ENCODE data around the gene USP40. TPM values are rescaled to one million over a fixed set of nuclear protein-coding genes. Genes with fewer than 3 reads are reported as not detected.

USP40 gene
- total and polyA plus RNA-seq, 2 of the 8 experiments (the other 6 are each of a cell fraction or from before 2014, with no cell fraction given), result 12.0 to 15.7 TPM

DNA sequence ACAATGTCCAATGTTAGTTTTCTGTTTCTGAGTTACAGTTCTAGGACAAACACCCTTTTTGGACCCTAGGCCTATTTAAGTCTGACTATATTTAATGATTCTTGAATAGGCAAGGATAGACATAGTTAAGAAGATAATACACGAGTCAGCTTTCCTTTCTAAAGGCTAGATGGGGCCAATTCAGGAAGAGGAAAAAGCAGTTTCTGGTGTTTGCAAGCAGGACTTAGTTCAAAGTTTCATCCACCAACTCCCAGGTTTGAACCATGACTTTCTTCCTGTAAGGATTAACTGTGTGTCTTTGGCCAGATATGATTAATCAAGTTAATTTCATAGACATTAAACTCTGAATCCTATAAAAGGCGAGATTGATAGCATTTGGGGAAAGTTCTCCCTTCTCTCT, 66.7 kb downstream of the USP40 start (continued):
- TF ChIP-seq, protein P1, sequence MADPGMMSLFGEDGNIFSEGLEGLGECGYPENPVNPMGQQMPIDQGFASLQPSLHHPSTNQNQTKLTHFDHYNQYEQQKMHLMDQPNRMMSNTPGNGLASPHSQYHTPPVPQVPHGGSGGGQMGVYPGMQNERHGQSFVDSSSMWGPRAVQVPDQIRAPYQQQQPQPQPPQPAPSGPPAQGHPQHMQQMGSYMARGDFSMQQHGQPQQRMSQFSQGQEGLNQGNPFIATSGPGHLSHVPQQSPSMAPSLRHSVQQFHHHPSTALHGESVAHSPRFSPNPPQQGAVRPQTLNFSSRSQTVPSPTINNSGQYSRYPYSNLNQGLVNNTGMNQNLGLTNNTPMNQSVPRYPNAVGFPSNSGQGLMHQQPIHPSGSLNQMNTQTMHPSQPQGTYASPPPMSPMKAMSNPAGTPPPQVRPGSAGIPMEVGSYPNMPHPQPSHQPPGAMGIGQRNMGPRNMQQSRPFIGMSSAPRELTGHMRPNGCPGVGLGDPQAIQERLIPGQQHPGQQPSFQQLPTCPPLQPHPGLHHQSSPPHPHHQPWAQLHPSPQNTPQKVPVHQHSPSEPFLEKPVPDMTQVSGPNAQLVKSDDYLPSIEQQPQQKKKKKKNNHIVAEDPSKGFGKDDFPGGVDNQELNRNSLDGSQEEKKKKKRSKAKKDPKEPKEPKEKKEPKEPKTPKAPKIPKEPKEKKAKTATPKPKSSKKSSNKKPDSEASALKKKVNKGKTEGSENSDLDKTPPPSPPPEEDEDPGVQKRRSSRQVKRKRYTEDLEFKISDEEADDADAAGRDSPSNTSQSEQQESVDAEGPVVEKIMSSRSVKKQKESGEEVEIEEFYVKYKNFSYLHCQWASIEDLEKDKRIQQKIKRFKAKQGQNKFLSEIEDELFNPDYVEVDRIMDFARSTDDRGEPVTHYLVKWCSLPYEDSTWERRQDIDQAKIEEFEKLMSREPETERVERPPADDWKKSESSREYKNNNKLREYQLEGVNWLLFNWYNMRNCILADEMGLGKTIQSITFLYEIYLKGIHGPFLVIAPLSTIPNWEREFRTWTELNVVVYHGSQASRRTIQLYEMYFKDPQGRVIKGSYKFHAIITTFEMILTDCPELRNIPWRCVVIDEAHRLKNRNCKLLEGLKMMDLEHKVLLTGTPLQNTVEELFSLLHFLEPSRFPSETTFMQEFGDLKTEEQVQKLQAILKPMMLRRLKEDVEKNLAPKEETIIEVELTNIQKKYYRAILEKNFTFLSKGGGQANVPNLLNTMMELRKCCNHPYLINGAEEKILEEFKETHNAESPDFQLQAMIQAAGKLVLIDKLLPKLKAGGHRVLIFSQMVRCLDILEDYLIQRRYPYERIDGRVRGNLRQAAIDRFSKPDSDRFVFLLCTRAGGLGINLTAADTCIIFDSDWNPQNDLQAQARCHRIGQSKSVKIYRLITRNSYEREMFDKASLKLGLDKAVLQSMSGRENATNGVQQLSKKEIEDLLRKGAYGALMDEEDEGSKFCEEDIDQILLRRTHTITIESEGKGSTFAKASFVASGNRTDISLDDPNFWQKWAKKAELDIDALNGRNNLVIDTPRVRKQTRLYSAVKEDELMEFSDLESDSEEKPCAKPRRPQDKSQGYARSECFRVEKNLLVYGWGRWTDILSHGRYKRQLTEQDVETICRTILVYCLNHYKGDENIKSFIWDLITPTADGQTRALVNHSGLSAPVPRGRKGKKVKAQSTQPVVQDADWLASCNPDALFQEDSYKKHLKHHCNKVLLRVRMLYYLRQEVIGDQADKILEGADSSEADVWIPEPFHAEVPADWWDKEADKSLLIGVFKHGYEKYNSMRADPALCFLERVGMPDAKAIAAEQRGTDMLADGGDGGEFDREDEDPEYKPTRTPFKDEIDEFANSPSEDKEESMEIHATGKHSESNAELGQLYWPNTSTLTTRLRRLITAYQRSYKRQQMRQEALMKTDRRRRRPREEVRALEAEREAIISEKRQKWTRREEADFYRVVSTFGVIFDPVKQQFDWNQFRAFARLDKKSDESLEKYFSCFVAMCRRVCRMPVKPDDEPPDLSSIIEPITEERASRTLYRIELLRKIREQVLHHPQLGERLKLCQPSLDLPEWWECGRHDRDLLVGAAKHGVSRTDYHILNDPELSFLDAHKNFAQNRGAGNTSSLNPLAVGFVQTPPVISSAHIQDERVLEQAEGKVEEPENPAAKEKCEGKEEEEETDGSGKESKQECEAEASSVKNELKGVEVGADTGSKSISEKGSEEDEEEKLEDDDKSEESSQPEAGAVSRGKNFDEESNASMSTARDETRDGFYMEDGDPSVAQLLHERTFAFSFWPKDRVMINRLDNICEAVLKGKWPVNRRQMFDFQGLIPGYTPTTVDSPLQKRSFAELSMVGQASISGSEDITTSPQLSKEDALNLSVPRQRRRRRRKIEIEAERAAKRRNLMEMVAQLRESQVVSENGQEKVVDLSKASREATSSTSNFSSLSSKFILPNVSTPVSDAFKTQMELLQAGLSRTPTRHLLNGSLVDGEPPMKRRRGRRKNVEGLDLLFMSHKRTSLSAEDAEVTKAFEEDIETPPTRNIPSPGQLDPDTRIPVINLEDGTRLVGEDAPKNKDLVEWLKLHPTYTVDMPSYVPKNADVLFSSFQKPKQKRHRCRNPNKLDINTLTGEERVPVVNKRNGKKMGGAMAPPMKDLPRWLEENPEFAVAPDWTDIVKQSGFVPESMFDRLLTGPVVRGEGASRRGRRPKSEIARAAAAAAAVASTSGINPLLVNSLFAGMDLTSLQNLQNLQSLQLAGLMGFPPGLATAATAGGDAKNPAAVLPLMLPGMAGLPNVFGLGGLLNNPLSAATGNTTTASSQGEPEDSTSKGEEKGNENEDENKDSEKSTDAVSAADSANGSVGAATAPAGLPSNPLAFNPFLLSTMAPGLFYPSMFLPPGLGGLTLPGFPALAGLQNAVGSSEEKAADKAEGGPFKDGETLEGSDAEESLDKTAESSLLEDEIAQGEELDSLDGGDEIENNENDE (IDR thresholded peaks at IDR 0.05; ENCODE audit: insufficient replicate concordance, low read length), result no peak
- TF ChIP-seq TAF1 (IDR thresholded peaks at IDR 0.05; ENCODE audit: low read depth, low read length) (no peak), RFX5 (IDR thresholded peaks at IDR 0.05; ENCODE audit: borderline replicate concordance, low read depth, low read length) (no peak), HDAC6 (IDR thresholded peaks at IDR 0.05; ENCODE audit: low read depth, low read length) (no peak), KDM5A (IDR thresholded peaks at IDR 0.05; ENCODE audit: low read length) (no peak), FOSL1 (IDR thresholded peaks at IDR 0.05; ENCODE audit: insufficient read depth, low read depth, low read length) (no peak), POLR2A (IDR thresholded peaks at IDR 0.05; ENCODE audit: control extremely low read depth in 1 of 2, low read depth in 2 of 2, low read length in 2 of 2) (no peak), EGR1 (IDR thresholded peaks at IDR 0.05; ENCODE audit: borderline replicate concordance, low read depth, low read length) (no peak), RAD21 (IDR thresholded peaks at IDR 0.05 in 1 of 2, conservative IDR thresholded peaks at IDR 0.05 in 1 of 2; ENCODE audit: low read depth in 2 of 2, low read length in 2 of 2) (no peak), SRF (IDR thresholded peaks at IDR 0.05; ENCODE audit: low read depth, low read length) (no peak)
- TF ChIP-seq, protein P2, sequence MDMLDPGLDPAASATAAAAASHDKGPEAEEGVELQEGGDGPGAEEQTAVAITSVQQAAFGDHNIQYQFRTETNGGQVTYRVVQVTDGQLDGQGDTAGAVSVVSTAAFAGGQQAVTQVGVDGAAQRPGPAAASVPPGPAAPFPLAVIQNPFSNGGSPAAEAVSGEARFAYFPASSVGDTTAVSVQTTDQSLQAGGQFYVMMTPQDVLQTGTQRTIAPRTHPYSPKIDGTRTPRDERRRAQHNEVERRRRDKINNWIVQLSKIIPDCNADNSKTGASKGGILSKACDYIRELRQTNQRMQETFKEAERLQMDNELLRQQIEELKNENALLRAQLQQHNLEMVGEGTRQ (IDR thresholded peaks at IDR 0.05; ENCODE audit: low read length), result no peak
